BJ (cell line): ENCODE results near the gene CRMP1. TPM values are rescaled to one million over a fixed set of nuclear protein-coding genes. Genes with fewer than 3 reads are reported as not detected.

Experiments
- CTCF ChIA-PET: fragments of 350-600 bp; formaldehyde crosslinking; extraction: SDS; loops from one replicate; lab custom pipeline; 2021; ENCODE audit warnings: antibody characterized with exemption, inconsistent platforms; lab: Yijun Ruan, JAX
- POLR2A ChIA-PET: fragments of 300-600 bp; sonication (Branson Sonifier 250); formaldehyde crosslinking; extraction: SDS; loops from one replicate; lab custom pipeline; 2021; ENCODE audit warnings: antibody characterized with exemption; lab: Charles Lee
- DNase-seq: peaks from one replicate; pipeline ENCODE4 v3.0.0-alpha.2; 2011; ENCODE audit warnings: low read depth
- H3K27me3 ChIP-seq: 2 replicates; pipeline ENCODE4 v1.6.0; 2011; ENCODE audit warnings: low read length; ENCODE audit not compliant: control insufficient read depth, insufficient read depth
- H3K36me3 ChIP-seq: 2 replicates; pipeline ENCODE4 v1.5.1; 2011; ENCODE audit warnings: low read length; ENCODE audit not compliant: control insufficient read depth, insufficient read depth
- H3K4me3 ChIP-seq: 2 replicates; pipeline ENCODE4 v1.5.1; 2011; ENCODE audit warnings: low read depth, mild to moderate bottlenecking, control low read depth, low read length
- polyA plus RNA-seq: library from polyadenylated mRNA; depleted of rRNA; stranded (reverse); fragments of >200 nt; gene quantifications from 2 replicates; pipeline ENCODE4 v1.2.3, GENCODE V29; 2011
- TF ChIP-seq, protein P1 (sequence below): IDR thresholded peaks from 2 replicates; pipeline ENCODE4 v1.5.1; 2011; ENCODE audit warnings: low read depth, mild to moderate bottlenecking, control low read depth, inconsistent platforms, low read length, moderate library complexity; ENCODE audit not compliant: insufficient read depth

Gene CRMP1
- polyA plus RNA-seq, 1 experiment, result 0.09 TPM

DNA sequence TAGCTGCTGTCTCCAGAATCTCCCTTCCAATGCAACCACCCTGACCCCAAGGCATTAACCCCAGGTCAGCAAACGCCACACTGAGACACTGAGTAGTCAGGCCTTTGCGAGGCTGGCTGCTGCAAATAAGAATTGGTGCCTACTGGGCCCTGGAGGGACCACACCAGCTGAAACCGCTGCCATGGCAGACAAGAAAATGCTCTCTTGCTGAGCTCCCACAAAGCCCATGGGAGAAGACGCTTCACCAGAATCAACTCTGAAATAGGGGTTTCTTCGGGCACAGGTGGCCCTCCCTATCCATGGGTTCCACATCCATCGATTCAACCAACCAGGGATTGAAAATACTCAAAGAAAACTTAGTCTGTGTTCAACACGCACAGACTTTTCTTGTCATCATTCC is 26.7 kb upstream of the CRMP1 start:
- Histone ChIP-seq H3K4me3 (no peak overlapping the region), H3K27me3 (peaks cover 1% of the 10 kb centered on the region; the same call in 1 of the 2 replicates), H3K36me3 (no peaks in the 10 kb centered on the region)
- TF ChIP-seq, protein P1, sequence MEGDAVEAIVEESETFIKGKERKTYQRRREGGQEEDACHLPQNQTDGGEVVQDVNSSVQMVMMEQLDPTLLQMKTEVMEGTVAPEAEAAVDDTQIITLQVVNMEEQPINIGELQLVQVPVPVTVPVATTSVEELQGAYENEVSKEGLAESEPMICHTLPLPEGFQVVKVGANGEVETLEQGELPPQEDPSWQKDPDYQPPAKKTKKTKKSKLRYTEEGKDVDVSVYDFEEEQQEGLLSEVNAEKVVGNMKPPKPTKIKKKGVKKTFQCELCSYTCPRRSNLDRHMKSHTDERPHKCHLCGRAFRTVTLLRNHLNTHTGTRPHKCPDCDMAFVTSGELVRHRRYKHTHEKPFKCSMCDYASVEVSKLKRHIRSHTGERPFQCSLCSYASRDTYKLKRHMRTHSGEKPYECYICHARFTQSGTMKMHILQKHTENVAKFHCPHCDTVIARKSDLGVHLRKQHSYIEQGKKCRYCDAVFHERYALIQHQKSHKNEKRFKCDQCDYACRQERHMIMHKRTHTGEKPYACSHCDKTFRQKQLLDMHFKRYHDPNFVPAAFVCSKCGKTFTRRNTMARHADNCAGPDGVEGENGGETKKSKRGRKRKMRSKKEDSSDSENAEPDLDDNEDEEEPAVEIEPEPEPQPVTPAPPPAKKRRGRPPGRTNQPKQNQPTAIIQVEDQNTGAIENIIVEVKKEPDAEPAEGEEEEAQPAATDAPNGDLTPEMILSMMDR, result no peak
- ChIA-PET POLR2A (no interaction called here), CTCF (no interaction called here)
- no peak for DNase-seq

GRCh38 chr4:5919044-5919443 is 26.2 kb upstream of the CRMP1 start:
- TF ChIP-seq, protein P1, result no peak
- ChIA-PET POLR2A (no interaction called here), CTCF (no interaction called here)
- DNase-seq, result no peak
- H3K27me3 ChIP-seq, result peaks cover 1% of the 10 kb centered on the region; the same call in 1 of the 2 replicates
- H3K36me3 ChIP-seq, result no peaks in the 10 kb centered on the region
- no peak overlapping the region for H3K4me3 ChIP-seq

DNA sequence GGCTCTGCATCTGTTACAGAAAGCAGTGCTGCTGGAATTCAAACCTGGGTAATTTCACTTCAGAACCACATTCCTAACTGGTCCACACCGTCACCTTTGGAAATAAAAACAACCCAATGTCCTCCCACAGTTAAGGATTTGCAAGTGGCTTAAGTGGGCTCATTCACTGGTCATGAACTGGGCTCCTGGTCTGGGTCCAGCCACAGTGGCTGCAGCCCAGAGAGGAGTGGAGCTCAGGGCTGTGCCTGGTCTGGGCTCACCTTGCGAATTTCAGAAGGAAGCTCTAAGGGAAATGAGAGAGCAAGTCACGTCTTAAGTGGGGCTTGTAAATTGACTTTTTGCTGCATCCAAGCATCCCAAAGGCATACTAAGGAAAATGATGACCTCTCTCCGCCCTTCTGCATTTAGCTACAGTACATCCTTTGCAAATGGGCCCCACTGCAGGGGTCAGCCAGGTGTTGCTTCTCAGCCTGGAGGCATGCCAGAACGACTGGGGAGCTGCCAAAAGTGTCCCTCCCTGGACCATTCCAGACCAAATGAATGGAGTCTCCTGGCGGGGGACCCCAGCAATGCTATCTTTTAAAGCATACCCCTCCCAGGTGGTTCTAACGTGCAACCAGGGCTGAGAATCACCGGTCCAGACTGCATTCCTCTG is 25.6 kb upstream of the CRMP1 start:
- H3K4me3 ChIP-seq, result no peak overlapping the region
- ChIA-PET POLR2A (no interaction called here), CTCF (no interaction called here)
- TF ChIP-seq, protein P1, result no peak
- peaks cover 1% of the 10 kb centered on the region; the same call in 1 of the 2 replicates for H3K27me3 ChIP-seq
- no peaks in the 10 kb centered on the region for H3K36me3 ChIP-seq
- no peak for DNase-seq

- peaks cover 1% of the 10 kb centered on the region; the same call in 1 of the 2 replicates for H3K27me3 ChIP-seq
- POLR2A ChIA-PET, result no interaction called here
- no peak for DNase-seq
- H3K36me3 ChIP-seq, result no peaks in the 10 kb centered on the region
- CTCF ChIA-PET, result no interaction called here
- TF ChIP-seq, protein P1, result no peak
- no peak overlapping the region for H3K4me3 ChIP-seq
Observed at GRCh38 chr4:5917672-5918071, 24.8 kb upstream of the CRMP1 start.

GRCh38 chr4:5916229-5916628 is 23.3 kb upstream of the CRMP1 start:
- Histone ChIP-seq H3K27me3 (peaks cover 1% of the 10 kb centered on the region; the same call in 1 of the 2 replicates), H3K36me3 (no peaks in the 10 kb centered on the region), H3K4me3 (no peak overlapping the region)
- ChIA-PET POLR2A (no interaction called here), CTCF (no interaction called here)
- TF ChIP-seq, protein P1, result no peak
- DNase-seq, result no peak
